GM12872 (cell line): ENCODE measurements around the gene RASSF4.

ENCODE experiments used
- TF ChIP-seq, protein P1 (sequence below): IDR thresholded peaks from 3 replicates; pipeline ENCODE4 v1.5.1; 2011; ENCODE audit warnings: low read depth, mild to moderate bottlenecking, low read length, moderate library complexity; ENCODE audit not compliant: insufficient read depth

RASSF4 gene

DNA sequence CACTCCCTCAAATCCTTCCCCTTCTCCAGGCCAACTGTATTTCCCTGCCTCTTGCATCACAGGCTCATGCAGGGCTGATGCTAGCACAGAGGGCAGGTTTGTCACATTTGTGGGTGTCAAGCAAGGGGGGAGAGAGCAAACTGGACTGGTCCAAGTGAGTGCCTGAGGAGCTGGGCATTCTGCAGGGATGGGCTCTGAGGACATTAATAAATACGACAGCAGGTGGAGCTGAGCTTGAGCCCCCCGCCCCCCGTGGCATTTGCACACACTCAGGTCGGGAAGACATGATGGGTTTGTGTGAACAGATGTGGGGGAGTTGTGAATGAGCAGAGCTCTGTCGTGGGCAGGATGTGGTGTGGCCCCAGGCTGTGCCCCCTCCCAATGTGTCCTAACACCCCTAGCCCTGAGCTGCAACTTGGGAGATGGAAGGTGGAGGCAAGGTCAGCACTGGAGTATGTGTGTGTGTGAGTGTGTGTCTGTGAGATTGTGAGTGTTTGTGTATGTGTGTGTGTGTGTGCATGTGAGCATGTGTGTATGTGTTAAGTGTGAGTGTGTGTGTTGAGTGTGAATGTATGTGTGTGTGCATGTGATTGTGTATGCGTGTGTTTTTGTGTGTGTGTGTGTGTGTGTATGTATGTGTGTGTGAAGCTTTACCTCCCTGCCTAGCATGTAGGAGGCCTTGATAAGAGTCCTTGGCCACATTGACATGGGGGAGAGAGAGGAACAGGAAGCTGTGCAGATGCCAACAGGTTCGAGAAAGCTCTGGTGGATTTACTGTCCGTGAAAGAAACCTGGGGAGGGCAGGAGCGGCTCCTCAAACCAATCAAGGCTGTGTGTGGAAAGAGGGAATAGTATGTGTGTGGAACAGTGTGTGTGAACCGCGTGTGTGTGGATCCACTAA, 9.1 kb downstream of the RASSF4 start:
- TF ChIP-seq, protein P1, sequence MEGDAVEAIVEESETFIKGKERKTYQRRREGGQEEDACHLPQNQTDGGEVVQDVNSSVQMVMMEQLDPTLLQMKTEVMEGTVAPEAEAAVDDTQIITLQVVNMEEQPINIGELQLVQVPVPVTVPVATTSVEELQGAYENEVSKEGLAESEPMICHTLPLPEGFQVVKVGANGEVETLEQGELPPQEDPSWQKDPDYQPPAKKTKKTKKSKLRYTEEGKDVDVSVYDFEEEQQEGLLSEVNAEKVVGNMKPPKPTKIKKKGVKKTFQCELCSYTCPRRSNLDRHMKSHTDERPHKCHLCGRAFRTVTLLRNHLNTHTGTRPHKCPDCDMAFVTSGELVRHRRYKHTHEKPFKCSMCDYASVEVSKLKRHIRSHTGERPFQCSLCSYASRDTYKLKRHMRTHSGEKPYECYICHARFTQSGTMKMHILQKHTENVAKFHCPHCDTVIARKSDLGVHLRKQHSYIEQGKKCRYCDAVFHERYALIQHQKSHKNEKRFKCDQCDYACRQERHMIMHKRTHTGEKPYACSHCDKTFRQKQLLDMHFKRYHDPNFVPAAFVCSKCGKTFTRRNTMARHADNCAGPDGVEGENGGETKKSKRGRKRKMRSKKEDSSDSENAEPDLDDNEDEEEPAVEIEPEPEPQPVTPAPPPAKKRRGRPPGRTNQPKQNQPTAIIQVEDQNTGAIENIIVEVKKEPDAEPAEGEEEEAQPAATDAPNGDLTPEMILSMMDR, result no peak

DNA sequence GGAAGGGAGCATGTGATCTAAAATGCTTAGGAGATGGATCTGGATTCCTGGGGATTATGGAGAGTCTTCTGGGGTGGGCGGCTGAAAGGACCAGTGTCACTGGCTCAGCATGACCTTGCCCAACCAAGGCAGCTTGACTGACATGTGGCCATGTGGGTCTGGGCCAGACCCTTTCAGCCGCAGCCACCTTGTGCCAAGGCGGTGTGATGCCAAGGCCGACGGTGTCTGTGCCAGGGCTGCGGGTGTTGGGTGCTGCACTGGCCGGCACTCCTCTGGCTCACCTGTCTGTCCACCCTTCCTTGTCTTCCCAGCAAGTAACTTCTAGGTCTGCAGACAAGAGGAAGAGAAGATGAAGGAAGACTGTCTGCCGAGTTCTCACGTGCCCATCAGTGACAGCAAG, 10.3 kb downstream of the RASSF4 start:
- TF ChIP-seq, protein P1, result no peak

DNA sequence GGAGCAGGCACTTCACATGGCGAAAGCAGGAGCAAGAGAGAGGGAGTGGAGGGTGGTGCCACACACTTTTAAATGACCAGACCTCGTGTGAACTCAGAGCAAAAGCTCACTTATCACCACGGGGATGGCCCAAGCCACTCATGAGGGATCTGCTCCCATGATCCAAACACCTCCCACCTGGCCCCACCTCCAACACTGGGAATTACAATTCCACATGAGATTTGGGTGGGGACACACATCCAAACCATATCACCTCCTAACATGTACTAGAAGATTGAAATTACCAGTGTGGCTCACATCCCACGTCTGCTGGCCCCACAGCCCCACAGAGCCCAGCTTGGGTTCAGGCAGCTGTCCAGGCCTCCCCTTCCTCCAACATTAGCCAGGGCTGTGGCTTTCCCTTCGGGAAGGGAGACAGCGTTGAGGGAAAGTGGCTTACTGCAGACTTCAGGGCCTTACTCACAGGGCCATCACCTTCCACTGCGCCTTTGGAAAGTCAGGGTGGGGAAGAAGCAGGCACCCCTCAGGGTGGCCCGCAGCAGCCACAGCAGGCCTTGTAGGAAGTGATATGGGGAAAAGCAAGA, 11.3 kb downstream of the RASSF4 start:
- TF ChIP-seq, protein P1, result no peak

DNA sequence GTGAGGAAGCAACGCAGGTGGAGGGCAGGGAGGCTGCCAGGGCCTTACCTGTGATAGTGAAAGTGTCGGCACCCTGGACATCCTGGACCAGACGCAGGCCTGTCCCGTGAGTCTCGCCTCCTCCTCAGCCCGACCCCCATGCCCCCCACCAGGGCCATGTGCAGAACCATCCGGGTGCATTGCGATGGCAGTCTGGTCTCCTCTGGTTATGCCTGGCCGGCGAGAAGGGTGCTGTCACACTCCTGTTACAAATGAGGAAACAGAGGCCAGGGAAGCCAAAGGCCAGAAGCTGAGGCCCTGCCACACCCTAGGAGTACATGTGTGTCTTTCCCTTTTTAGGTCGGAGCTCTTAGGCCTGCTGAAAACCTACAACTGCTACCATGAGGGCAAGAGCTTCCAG, 11.8 kb downstream of the RASSF4 start:
- TF ChIP-seq, protein P1, result no peak

DNA sequence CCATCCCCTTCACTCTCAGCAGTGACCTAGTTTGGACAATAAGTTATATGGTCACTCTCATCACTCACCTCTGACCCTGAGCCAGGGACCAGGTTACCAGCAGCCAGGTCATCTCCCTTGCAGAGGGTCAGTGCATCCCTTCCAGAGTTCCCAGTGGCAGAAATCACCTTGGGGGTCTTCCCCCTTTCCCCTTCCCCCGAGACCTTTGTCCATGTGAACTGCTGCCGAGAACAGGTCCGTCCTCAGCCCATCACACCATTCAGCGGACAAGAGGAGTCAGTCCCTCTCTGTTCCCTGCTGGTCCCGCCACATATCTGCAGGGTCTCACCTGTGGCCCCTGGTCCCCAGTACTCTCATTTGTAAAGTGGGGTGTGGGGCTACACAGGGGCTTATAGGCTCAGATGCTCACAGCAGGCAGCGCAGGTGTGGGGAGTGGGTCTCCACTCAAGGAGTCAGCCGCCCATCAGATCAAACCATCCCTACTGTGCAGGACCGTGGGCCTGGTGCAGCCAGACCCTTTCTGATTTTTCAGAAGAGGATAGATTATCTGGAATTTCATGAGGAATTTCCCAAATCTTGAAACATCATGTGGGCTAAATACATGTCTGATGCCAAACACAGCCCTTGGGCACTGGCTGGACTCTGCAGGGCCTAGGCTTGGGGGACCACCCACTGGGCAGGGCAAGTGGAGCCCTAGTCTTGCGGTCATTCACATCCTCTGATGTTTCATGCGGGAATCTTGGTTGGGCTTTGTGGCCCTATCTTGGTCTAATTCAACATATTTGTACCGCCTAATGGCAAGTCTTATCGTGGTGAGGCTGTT, 12.5 kb downstream of the RASSF4 start:
- TF ChIP-seq, protein P1, result no peak

DNA sequence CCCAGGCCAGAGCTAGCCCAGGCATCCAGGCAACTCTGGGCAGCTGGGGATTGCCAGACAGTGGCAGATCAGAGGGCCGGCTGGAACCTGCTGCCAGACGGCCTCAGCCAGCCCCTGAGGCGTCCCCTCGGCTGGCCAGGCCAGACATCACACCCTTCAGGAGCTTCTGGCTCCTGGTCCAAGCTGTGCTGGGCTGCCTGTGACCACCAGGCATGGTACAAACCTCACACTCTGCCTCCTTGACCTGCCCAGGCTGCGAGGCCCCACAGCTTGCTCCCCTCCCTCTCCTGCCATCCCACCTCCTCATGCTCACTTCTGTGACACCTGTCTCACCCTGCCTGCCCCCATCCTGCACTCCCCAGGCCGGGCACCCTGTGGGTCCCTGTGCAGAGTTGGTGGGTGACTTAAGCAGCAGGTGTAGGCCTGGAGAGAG, 13.3 kb downstream of the RASSF4 start:
- TF ChIP-seq, protein P1, result no peak
